Esophagus muscularis mucosa (tissue), 3 donors: ENCODE measurements around the gene GPR37L1.

Experiments
- CTCF ChIP-seq, 3 experiments: fragments of 200-600 bp in 2 of 3; fragments of 450-650 bp in 1 of 3; sonication (generic) in 2 of 3; IDR thresholded peaks; one replicate each; pipeline ENCODE4 v1.5.1; 2017 to 2019; ENCODE audit warnings: antibody characterized with exemption in 3 of 3, mild to moderate bottlenecking in 2 of 3, moderate library complexity in 1 of 3
- EP300 ChIP-seq: sonication (generic); formaldehyde crosslinking; IDR thresholded peaks from one replicate; pipeline ENCODE4 v1.6.1; 2017; ENCODE audit warnings: antibody characterized with exemption

GRCh38 chr1:202116287-202116686, 6.4 kb upstream of the GPR37L1 start:
- TF ChIP-seq CTCF (IDR thresholded peaks at IDR 0.05) (no peak), EP300 (no peak)
